Measurements from ENCODE around the gene B3GALNT2.
"Not testable (repeated sequence)": the region's sequence is repeated elsewhere in the genome, so short reads cannot be mapped to it uniquely, and the experiment has no call there.

Gene B3GALNT2

GRCh38 chr1:235504122-235504493 lies at the start of gene B3GALNT2:
Gene B3GALNT2, minus strand, starts transcription at chr1:235504452. Its CDS starts 200 bp downstream, at chr1:235504252.
- peak; percentile 88 for DNase-seq

GRCh38 chr1:235553112-235553551 lies 48.9 kb upstream of the B3GALNT2 start:
- DNase-seq: no peak

- DNase-seq: no peak
Measured at GRCh38 chr1:235552146-235552716, 48.0 kb upstream of the B3GALNT2 start.

GRCh38 chr1:235549351-235550139 lies 45.3 kb upstream of the B3GALNT2 start:
- DNase-seq: no peak

- DNase-seq: not testable (repeated sequence)
Measured at GRCh38 chr1:235546369-235547155, 42.3 kb upstream of the B3GALNT2 start.

- no peak for DNase-seq
Measured at GRCh38 chr1:235545292-235545930, 41.2 kb upstream of the B3GALNT2 start.

- not testable (repeated sequence) for DNase-seq
Measured at GRCh38 chr1:235542845-235543244, 38.6 kb upstream of the B3GALNT2 start.

- DNase-seq: no peak
Measured at GRCh38 chr1:235533476-235534168, 29.4 kb upstream of the B3GALNT2 start.

- no peak for DNase-seq
Measured at GRCh38 chr1:235532360-235532759, 28.1 kb upstream of the B3GALNT2 start.

- no peak for DNase-seq
Measured at GRCh38 chr1:235527196-235527814, 23.1 kb upstream of the B3GALNT2 start.

- DNase-seq: no peak
Measured at GRCh38 chr1:235525314-235525713, 21.1 kb upstream of the B3GALNT2 start.

GRCh38 chr1:235516862-235517446 lies 12.7 kb upstream of the B3GALNT2 start:
- DNase-seq: no peak

GRCh38 chr1:235515844-235516512 lies 11.7 kb upstream of the B3GALNT2 start:
- DNase-seq: no peak

- no peak for DNase-seq
Measured at GRCh38 chr1:235513495-235514366, 9.5 kb upstream of the B3GALNT2 start.

- no peak for DNase-seq
Measured at GRCh38 chr1:235511470-235512240, 7.4 kb upstream of the B3GALNT2 start.

- no peak for DNase-seq
Measured at GRCh38 chr1:235510823-235511222, 6.6 kb upstream of the B3GALNT2 start.

GRCh38 chr1:235507623-235508022 lies 3.4 kb upstream of the B3GALNT2 start:
- no peak for DNase-seq

GRCh38 chr1:235504494-235505222 lies 406 bp upstream of the B3GALNT2 start:
- peak; percentile 97 for DNase-seq

Measured in stimulated activated naive CD4-positive, alpha-beta T cell treated with Interleukin-2 at 50 U/mL for 16 hours (primary cell).